HK-2 (cell line): Measurements from ENCODE around the gene ACSM5.
"Not testable (repeated sequence)": the region's sequence is repeated elsewhere in the genome, so short reads cannot be mapped to it uniquely, and the experiment has no call there.

Source experiments
- DNase-seq: peaks from one replicate; pipeline ENCODE4 v3.0.0-alpha.2; 2018; ENCODE audit not compliant: unreplicated experiment

Gene ACSM5

DNA sequence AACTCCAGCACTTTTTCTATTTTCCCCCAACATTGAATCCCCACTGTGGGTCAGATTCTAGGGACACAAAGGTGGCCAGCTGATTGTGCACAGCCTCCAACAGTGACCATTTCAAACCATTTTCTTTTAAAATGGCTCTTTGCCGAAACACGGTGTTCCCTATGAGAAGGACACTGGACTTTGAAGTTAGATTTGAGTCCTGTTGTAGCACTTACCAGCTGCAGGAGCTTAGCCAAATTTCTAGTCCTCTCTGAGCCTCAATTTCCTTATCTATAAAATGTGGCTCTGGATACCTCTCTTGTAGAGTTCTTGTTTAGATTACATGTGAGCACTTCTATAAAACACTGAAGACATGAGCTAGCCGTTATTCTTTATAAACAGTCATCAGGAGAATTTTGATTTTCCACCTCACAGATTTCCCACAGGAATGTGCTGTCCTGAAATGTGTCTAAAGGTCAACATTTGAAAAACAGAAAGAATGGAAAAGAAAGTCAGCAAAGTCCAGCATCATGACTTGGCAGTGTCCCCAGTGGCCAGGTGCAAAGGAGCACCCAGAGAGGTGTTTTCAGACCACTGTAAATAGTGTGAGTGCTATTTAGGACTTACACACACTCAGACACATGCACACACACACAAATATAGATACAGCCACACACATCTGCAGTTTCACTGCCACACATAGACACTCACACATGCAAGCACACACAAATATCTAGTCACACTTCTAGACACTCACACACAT lies 37.5 kb downstream of the ACSM5 start:
- not testable (repeated sequence) for DNase-seq

- not testable (repeated sequence) for DNase-seq
These were observed 42.0 kb downstream of the ACSM5 start, which contains the start of gene ACSM2A for GRCh38 chr16:20451364-20451763. TSS of gene ACSM2A (plus strand) at chr16:20451521. CDS start at chr16:20460115, 8,594 bp downstream.

DNA sequence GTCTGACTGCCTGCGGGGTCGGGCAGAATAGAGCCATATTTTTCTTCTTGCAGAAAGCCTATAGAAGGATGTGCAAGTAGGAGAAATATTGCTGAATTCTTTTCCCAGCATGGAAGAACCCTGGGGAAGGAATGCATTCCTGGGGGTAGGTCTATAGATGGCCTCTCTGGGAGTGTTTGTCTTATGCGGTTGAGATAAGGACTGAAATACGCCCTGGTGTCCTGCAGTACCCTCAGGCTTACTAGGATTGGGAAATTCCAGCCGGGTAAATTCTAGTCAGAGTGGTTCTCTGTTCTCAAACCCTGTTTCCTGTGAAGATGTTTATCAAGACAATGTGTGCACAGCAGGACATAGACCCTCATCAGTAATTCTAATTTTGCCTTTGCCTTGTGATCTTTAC lies 44.3 kb downstream of the ACSM5 start:
- DNase-seq, result not testable (repeated sequence)

- DNase-seq, result not testable (repeated sequence)
These were observed 49.9 kb downstream of the ACSM5 start for GRCh38 chr16:20459227-20459626.

GRCh38 chr16:20460313-20460712 lies 51.0 kb downstream of the ACSM5 start:
- not testable (repeated sequence) for DNase-seq

DNA sequence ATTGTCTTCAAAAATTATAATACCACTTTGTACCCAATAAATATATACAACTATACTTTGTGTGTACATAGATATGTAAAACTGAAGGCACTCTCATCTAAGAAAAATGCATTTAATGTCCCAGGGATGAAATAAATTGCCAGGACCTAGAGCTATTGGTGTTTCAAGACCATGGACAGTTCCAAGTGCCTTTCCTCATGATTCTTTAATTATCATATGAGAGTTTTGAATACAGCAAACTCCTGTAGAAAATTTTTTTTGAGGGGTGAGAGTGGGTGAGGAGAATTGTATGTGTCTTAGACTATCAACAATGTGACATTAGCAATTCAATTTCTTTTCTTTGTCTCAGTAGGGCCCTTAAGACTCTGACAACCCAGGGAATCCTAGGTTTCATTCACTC lies 59.6 kb downstream of the ACSM5 start:
- not testable (repeated sequence) for DNase-seq

DNA sequence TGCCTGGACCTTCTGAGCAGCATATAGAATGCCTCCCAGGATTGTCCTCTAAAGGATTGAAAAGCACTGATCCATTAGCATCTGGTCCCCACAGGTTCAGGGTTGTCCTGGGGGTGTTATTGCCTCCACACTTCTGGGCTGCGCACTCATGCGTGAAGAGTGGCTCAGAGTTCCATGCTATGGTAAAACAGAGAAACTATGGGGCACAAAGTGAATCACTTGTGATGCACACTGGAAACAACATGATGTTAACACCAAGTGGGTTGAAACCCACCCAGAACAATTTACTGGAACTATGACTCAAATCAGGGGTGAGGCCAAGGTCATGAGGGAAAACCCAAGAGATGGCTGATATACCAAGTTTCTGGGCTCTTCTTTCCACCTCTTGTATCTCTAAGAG lies 60.6 kb downstream of the ACSM5 start:
- not testable (repeated sequence) for DNase-seq

GRCh38 chr16:20470732-20471131 lies 61.4 kb downstream of the ACSM5 start:
- not testable (repeated sequence) for DNase-seq

- not testable (repeated sequence) for DNase-seq
These were observed 67.9 kb downstream of the ACSM5 start for GRCh38 chr16:20477188-20477744.

DNA sequence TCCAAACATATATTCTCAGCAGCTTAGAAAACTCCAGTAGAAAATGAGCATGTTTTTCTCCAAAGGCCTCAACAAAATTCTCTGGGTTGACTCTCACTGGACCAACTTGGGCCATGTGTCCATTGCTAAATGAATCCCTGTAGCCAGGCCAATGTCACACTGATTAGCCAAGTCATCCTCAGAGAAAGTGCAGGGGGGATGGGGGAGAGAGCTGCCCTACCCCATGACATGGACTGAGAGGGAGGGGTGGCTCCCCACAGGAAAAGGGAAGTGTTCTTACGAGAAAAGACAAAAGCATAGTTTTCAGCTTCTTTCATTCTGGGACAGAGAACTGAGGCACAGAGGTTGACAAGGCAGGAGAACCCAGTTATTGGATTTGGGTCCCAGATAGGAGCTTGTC lies 74.7 kb downstream of the ACSM5 start:
- DNase-seq, result not testable (repeated sequence)

DNA sequence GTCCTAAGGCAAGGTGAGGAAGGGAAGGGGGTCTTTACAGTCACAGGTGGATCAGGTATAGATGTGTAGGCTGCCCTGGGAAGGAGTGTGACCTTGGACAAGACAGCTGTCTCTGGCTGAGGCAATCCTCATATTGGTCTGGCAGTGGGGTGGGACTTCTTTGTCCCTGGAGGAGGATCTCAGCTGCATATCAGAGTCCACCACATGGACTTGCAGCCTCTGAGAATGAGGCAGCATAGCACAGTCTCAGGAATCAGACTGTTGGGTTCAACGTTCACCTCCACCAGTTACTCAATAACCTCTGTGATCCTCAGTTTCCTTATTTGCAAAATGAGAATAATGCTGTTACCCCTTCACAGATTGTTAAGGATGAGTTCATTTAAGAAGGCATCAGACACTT lies 75.4 kb downstream of the ACSM5 start:
- DNase-seq, result no peak

DNA sequence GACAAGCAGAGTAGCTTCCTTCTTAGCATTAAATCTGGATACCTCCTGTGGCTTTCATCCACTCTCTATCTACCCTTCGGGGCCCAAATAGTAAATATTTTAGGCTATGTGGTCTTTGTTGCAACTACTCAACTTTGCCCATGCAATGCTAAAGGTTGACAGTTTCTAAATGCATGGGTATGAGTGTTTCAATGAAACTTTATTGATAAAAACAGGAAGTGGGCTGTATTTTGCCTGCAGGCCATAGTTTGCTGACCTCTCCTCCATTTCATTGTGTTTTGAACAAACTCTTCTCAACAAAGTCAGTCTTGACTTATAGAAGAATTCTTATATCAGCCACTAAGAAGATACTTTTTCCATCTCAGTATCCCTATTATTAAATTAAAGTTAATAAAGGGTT lies 76.1 kb downstream of the ACSM5 start:
- DNase-seq, result no peak
